A375 (cell line): ENCODE measurements around the gene MAGEH1. TPM values are rescaled to one million over a fixed set of nuclear protein-coding genes. Genes with fewer than 3 reads are reported as not detected.

Source experiments
- small RNA-seq: library from RNA; depleted of rRNA; stranded (forward); fragments of <200 nt; gene quantifications from one replicate; pipeline ENCODE3, GENCODE V24; 2014
- total RNA-seq: library from RNA; depleted of rRNA; stranded (reverse); fragments of >200 nt; shearing (Covaris generic); gene quantifications from 2 replicates; pipeline ENCODE4 v1.2.3, GENCODE V29; 2014; rRNA removed

The MAGEH1 gene
- 5.6 and 10.5 TPM in 2 replicates for total RNA-seq

GRCh38 chrX:55451990-55452832 lies at the start of gene MAGEH1:
Gene MAGEH1, plus strand, starts transcription at chrX:55452127. Its CDS starts 248 bp downstream, at chrX:55452375.

GRCh38 chrX:55489314-55490009 lies 37.5 kb downstream of the MAGEH1 start, which contains the start of gene USP51:
Gene USP51, minus strand, starts transcription at chrX:55489848. Its CDS starts 909 bp downstream, at chrX:55488939.

Small RNA genes lying within 50 kb of the gene (small RNA-seq; reads per million reads assigned to genes)
- not detected for gene MIR4536-2

Other genes starting within 250 kb of the MAGEH1 start
- 464 and 568 TPM in 2 replicates for gene PAGE5, start 231.8 kb upstream of the MAGEH1 start, total RNA-seq
- gene PAGE3, start 187.2 kb upstream of the MAGEH1 start, total RNA-seq = not detected in 2 replicates
- 0.05 and 0.26 TPM in 2 replicates for gene USP51, start 37.7 kb downstream of the MAGEH1 start, total RNA-seq
- 11.8 TPM in 2 replicates for gene FOXR2, start 171.3 kb downstream of the MAGEH1 start, total RNA-seq